HuH-7 (cell line): ENCODE data around the gene PFKFB3.
A peak's percentile ranks its signal among the peaks of the same experiment; 100 is the strongest.
"Not testable (repeated sequence)": the region's sequence is repeated elsewhere in the genome, so short reads cannot be mapped to it uniquely, and the experiment has no call there.

ENCODE experiments used
- DNase-seq: peaks from one replicate; pipeline ENCODE4 v3.0.0; 2011; ENCODE audit warnings: low spot score

PFKFB3 gene

DNA sequence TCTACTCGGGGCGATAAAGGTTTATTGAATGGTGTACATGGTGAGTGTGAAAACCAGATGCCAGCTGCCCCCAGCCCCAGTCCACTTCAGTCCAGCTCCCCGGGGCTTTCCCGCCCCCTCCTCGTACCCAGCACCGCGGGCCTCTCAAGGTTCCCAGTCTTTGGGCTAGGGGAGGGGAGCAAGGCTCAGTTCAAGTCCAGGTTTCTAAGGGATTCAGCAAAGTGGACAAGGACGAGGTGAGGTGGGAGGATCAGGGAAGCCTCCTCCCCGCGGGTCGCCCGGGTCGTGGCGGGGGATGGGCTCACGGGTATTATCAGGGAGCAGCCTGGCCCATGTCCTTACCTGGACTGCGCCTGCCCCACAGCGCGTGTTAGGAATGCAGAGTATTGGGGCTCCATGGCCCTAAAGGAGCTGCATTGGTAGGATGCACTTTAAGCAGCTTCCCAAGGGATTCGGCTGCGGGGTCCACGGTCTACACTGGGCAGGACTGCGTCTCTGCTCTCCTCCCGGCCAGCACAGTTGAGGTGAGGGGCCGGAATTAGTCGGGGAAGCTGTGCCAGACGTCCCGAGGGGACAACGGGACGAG, 541 bp upstream of the PFKFB3 start:
- no peak for DNase-seq

DNA sequence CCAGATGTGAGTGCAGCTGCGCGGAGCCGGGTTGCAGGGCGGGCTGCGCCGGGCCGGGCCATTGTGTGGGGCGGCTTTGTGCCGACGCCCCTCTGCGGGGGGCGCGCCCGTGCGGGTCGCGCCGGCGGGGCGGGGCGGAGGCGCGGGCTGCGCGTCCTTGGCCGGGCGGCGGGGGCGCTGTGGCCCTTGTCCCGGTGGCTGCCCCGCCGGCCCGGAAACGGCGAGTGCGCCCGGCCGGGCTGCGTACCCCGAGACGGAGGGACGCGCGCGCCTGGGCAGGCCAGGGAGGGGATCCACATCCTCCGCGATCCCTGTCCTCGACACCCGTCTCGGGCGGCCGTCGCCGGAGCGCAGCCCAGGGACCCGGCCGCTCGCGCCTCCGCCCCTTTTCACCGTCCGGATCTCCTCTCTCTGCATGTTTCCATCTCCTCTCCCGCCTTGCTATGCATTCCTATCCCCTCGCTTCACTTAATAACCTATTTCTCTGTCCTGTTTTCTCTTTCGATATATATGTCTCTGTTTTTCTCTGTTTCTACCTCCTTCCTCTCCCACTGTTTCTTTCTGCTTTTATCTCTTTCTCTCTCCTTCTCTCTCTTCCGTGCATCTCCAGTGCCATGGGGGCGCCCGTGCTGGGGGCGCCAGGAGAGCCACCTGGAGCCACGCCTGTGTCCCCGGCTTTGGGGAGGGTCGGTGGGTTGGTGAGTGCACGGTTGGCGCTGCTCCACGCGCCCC, 765 bp downstream of the PFKFB3 start:
- peak; percentile 83 for DNase-seq

DNA sequence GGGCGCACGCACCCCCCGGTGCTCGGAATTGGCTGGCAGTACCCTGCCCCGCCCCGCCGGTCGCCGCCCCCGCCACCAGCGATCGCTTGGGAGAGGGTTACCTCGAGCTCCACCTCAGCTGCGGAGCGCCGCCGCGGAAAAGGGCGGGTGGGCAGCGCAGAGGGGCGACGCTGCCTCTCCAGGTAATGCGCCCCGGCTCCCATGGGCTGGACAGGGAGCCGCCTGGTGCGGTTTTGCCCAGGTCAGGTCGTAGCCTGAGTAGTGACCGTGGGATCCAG, 1.3 kb downstream of the PFKFB3 start:
- DNase-seq = peak; percentile 74

DNA sequence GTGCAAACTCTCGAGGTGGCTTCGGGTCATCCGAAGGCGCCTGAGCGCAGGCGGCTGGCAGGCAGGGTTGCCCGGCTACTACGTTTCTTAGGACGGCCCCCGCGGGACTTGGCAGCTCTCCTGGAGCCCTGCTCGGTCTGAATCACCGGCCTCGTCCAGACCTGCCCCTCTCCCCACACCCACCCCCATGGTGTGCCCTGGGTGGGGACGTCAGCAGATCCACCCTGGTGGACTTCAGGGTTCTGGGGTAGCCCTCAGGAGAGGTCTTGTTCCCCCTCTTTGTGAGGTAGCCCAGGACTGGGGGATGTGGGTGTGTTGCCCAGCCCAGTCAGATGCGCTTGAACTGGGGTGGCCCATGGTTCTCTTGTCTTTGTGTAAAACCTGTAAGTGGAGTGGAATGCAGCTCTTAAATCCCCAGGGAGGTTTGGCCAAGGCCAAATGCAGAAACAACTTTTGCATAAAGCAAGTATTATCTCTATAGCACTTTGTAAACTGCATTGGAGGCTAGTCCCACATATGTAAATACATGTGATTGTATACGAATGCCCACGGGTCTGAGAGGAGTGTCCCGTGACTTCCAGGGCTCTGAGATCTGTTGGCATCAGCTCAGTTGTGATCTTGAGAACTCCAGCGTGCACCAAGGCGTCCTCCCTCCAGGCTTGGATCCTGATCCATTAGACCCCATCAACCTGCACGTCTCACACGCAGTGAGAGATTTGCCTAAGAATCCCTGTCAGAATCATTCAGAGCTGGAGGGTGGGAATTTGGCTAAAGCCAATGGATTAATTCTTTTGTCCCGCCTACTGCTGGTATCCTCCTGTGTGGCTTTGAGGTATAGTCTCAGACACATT, 1.8 kb downstream of the PFKFB3 start:
- peak; percentile 51 for DNase-seq

DNA sequence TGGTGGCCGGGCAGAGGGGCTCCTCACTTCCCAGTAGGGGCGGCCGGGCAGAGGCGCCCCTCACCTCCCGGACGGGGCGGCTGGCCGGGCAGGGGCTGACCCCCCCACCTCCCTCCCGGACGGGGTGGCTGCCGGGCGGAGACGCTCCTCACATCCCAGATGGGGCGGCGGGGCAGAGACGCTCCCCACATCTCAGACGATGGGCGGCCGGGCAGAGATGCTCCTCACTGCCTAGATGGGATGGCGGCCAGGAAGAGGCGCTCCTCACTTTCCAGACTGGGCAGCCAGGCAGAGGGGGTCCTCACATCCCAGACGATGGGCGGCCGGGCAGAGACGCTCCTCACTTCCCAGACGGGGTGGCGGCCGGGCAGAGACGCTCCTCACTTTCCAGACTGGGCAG, 3.8 kb downstream of the PFKFB3 start:
- DNase-seq = not testable (repeated sequence)

DNA sequence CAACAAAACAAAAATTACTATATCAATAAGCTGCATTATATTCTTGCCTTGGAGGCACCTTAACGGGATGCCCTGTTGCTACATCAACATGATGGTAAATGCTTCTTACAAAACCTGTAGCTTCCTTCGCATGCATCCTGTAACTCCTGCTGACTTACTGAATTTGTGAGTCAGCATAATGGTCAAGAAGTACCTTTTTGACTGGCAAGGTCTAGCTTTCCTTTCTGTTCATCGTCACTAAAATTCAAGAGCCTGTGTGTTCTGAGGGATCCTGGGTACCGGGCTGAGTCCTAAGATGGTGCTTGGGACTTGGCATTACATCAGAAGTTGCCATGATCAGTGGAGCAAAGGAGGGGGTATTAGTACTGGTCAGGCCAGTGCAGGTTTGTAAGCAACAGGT, 4.9 kb downstream of the PFKFB3 start:
- no peak for DNase-seq

DNA sequence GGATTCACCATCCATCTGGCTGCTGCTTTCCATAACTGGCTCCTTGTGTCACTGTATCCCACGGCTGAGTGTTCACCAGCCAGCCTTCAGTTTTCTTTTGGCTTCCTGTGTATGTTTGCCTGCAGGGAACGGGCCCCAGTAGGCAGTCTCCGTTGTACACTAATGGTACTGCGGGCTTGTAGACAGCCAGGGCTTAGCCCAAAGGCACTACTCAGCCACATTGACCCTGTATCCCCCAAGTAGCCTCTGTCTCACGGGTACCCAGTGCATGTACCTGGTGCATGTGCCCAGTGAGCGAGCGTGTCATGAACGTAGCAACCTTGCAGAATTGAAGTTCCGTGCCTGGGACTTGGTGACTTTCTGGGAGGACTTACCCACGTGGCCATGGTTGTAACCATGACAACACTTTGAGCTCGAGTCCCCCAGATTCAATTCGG, 6.1 kb downstream of the PFKFB3 start:
- no peak for DNase-seq

DNA sequence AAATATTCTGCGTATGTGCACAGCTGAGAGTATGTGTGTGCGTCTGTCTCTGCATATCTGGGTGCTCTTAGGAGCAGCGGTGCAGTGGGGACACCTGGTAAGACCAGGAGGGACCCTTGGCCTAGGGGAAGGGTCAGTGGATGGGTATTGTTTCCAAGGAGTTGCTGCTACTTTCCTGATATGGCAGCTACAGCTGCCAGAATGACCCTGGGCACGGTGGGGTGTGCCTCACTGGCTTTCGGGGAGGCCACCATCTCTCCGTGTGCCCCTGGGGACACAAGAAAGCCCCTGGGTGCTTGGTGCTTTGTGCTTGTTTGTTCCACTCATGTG, 8.6 kb downstream of the PFKFB3 start:
- DNase-seq = no peak

DNA sequence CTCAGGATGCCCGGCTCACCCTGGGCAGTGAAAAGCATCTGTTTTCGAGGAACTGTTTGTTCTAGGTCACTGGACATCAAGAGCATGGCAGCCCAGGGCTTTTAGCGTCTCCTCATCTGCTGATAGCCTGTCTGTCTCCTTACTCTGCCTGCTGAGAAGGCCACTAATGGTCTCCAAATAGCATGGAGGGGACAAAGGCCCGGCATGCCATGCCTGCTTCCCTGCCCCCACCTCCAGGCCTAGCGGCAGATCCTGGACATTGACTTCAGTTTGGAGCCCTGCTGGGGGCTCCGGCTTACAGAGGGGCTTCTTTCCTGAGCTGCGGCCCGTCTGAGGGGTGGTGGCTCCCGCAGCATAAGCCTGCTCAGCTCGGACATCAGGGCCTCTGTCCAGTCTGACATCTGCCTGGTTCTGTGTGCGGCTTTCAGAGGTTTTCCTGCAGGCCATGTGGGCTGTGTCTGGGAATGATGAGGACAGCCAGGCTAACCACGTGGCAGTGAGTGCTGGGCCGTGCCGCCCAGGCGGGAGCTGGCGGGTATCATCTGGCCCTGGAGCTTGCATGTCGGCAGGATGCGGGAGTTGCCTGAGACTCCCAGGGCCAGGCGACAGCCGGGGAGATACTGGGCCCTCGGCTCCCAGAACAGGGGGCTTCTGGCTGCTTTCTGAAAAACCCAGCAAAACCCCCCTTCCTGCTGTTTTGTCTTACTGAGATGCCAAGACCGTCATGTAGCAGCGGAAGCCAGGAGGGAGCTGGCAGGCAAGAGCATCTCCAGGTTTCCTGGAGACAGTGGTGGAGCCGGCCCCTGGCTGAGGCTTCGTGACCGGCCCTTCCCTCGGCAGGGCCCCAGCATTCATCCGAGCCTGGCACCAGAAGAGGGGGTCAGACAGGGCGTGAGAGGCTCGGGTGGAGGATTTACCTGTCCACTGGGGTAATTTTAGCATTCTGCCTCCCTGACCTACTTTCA, 9.2 kb downstream of the PFKFB3 start:
- no peak for DNase-seq

DNA sequence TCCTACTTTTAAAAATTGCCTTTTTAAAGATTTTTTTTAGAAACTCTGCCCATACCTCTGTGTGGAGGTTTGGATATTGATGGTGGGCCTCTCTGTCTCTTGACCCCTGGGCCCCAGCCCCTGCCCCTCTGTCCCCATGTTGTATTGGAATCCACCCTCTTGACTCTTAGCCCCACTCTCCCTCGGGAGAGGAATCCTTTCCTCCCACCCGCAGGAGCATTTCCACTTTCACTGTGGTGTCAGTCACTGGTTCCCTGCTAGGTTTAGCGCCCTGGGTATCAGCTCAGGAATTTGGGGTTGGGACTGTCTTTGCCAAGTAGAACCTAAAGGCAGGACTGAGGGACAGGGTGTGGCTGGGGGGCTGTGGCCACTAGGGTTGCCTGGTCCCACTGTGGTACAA, 10.1 kb downstream of the PFKFB3 start:
- DNase-seq = no peak

DNA sequence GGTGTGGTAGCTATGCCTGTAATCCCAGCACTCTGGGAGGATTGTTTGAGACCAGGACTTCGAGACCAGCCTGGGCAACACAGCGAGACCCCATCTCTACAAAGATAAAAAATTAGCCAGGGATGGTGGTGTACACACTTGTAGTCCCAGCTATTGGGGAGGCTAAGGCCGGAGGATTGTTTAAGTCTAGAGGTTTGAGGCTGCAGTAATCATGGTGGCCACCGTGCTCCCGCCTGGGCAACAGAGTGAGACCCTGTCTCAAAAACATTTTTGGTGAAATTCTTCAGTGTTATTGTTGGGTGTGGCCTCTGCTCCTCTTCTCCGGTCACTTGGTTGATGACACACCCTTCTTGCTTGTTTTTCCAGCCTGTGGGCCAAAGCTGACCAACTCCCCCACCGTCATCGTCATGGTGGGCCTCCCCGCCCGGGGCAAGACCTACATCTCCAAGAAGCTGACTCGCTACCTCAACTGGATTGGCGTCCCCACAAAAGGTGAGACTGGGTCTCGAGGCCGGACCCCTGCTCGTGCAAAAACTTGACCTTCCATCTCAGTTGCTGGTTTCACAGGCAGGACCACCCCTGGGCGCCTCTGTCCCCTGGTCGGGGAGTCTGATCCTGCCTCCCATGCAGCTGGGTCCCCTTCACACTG, 10.6 kb downstream of the PFKFB3 start:
- DNase-seq = no peak

DNA sequence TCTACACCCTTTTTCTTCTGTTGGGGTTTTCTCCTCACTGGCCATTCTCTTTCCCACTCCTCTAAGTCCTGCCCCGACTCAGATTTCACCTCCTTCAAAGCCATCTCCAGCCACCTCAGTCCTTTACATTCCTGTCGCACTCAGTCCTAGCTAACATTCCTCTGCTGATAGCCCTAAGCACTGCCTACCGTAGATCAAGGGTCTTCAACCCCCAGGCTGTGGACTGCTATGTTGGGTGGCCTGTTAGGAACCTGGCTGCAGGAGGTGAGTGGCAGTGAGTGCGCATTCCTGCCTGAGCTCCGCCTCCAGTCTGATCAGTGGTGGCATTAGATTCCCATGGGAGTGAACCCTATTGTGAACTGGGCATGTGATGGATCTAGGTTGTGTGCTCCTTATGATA, 11.2 kb downstream of the PFKFB3 start:
- DNase-seq = no peak

DNA sequence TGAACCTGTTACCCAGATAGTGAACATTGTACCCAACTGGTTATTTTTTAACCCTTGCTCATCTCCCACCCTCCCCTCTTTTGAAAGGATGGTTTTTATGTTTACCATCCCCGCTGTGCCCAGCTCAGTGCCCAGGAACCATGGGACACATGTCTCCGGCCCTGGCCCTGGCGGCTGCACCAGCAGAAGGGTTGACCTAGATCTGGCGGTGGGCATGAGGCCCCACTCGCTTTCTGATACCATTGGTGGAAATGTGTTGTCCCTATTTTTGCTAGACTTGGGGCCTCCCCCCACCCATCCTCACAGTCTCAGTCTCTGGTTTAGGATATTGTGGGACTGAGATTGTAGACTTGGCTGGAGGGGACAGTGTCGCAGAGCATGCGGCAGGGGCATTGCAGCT, 11.9 kb downstream of the PFKFB3 start:
- DNase-seq = no peak

DNA sequence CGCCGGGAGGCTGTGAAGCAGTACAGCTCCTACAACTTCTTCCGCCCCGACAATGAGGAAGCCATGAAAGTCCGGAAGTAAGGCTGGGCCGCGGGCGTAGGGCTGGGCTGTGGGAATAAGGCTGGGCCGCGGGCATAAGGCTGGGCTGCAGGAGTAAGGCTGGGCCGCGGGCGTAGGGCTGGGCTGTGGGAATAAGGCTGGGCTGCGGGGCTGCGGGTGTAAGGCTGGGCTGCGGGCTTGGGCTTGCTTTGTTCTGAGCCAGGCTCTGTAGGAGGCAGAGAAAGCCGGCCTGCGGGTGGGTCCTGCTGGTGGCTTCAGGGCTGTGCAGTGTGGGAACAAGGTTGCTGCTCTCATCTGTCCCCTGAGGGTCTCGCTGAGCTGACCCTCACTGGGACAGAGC, 12.5 kb downstream of the PFKFB3 start:
- no peak for DNase-seq

DNA sequence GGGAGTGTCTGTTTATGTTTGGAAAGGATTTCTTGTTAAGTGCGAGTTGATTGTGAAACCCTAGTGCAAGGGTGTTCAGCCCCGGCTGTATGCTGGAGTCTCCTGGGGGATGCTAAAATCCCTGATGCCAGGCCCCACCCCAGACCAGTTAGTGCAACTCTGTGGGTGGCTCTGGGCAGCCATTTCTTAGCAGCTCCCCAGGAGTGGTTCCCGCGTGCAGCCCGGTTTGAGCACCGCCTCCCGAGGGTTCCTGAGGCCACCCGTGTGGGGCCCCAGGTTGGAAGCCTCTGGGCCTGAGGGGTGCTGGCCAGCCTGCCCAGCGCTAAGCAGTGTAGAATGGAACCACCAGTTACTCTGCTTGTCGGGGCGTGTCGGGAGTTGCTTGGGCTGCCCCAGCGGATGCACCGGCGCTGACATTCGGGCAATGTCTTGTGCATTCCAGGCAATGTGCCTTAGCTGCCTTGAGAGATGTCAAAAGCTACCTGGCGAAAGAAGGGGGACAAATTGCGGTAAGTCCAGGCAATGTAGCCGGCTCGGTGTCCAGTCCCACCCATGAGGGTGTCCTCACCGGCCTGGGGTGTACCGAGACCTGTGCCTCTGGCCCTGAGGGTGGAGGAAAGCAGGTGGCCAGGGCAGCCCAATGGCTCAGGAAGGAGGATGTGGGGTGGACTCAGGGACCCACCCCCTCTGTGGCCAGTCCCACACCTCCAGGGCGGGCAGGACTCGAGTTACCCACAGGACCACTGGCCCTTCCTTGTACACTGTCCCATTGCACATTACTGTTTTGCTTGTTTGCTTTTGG, 13.2 kb downstream of the PFKFB3 start:
- no peak for DNase-seq

DNA sequence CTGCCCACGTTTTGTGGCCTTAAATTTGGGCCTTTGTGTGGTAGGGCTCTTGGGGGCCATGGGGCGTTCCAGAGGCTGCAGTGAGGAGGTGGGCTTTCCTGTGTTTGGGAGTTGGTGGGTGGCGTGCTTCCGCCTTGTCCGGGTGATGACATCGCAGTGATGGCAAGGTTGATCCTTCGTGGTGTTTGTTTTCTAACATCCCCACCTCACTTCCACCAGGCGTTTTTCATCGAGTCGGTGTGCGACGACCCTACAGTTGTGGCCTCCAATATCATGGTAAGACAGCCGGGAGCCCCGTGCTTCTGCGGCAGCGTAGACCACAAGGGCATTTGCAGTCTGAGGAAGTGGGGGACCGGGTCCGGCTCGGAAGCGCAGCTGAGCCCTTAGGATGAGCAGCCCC, 14.2 kb downstream of the PFKFB3 start:
- DNase-seq = no peak

DNA sequence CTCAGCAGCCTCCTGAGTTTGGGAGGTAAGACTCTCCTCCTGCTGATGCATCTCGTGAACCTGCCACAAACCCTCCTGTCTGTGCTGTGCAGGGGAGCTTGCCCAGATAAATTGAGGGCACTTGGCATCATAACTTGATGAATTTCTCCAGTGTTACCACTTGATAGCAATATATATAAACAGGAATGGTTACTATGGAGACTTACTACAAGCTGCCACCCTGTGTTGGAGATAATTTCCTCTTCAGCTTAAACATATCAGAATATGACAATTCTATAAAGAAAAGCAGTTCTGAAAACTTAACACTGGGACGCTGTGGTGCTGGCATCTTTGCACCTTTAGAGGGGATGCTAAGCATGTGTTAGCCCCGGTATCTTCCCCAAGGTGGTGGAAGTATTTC, 14.9 kb downstream of the PFKFB3 start:
- no peak for DNase-seq

DNA sequence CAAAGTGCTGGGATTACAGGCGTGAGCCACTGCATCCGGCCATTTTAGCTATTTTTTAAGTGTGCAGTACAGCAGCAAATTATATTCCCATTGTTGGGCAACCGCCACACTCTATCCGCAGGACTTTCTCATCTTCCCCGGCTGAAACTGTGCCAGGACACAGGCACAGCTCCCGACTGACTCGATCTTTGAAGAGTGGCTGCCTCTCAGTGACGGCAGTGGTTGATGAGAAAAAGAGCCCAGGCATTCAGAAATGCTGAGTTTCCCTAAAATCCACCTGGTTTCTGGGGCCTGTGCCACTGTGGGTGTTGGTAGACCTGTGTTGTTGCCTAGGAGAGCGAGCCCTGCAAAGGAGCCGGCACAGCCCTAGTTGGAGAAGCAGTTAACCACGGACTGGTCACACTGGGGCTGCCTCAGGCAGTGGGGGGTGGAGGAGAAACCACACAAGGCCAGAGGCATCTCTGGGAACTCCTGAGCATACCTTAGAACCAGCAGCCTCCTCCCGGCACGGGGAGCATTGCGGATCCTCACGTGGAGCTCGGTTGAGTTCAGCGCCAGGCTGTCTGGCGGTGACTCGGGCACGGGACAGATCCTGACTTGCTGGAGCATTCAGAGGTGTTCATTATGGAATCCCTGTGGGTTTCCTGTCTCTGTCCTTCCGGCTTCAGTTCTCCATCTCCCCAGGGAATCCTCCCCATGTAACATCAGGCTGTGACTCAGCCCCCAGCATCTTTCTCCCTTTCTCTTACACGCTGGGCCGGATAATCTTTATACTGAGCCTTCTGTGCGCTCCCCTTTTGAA, 16.2 kb downstream of the PFKFB3 start:
- no peak for DNase-seq

DNA sequence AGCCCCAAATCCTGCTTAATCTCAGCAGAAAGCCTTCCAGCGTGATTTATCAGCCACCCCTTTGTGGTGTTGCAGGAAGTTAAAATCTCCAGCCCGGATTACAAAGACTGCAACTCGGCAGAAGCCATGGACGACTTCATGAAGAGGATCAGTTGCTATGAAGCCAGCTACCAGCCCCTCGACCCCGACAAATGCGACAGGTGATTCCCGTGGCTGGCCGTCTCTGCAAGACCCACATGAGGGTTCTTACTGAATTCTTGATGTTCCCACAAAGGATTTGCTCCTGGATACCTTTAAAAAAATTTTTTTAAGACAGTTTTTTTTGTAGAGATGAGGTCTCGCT, 16.7 kb downstream of the PFKFB3 start:
- DNase-seq = no peak
